Suprapubic skin (tissue), 3 donors: ENCODE data around the gene DLG1.

Experiments used
- POLR2AphosphoS5 ChIP-seq, 3 donors: sonication (generic); formaldehyde crosslinking; IDR thresholded peaks; one replicate each; pipeline ENCODE4 v1.6.1; 2017; ENCODE audit warnings: antibody characterized with exemption in 3 of 3
- TF ChIP-seq, protein P1 (sequence below), 2 donors: fragments of 200-600 bp in 1 of 2; fragments of 450-650 bp in 1 of 2; sonication (generic) in 1 of 2; IDR thresholded peaks; one replicate each; pipeline ENCODE4 v1.5.1; 2016 to 2019; ENCODE audit warnings: antibody characterized with exemption in 2 of 2, mild to moderate bottlenecking in 1 of 2, moderate library complexity in 1 of 2

GRCh38 chr3:197298945-197299854 is 788 bp upstream of the DLG1 start:
- TF ChIP-seq POLR2AphosphoS5 (IDR thresholded peaks at IDR 0.05): no peak
- TF ChIP-seq, protein P1, sequence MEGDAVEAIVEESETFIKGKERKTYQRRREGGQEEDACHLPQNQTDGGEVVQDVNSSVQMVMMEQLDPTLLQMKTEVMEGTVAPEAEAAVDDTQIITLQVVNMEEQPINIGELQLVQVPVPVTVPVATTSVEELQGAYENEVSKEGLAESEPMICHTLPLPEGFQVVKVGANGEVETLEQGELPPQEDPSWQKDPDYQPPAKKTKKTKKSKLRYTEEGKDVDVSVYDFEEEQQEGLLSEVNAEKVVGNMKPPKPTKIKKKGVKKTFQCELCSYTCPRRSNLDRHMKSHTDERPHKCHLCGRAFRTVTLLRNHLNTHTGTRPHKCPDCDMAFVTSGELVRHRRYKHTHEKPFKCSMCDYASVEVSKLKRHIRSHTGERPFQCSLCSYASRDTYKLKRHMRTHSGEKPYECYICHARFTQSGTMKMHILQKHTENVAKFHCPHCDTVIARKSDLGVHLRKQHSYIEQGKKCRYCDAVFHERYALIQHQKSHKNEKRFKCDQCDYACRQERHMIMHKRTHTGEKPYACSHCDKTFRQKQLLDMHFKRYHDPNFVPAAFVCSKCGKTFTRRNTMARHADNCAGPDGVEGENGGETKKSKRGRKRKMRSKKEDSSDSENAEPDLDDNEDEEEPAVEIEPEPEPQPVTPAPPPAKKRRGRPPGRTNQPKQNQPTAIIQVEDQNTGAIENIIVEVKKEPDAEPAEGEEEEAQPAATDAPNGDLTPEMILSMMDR (IDR thresholded peaks at IDR 0.05): no peak
